H1 (cell line): Measurements from ENCODE around the gene SMIM13. TPM values are rescaled to one million over a fixed set of nuclear protein-coding genes. Genes with fewer than 3 reads are reported as not detected.

Experiments
- CBX8 ChIP-seq: fragments of 300-800, 300-1000 bp; sonication (generic); IDR thresholded peaks from 2 replicates; pipeline ENCODE4 v1.7.1; 2016; ENCODE audit warnings: low read depth, low read length, borderline replicate concordance
- GABPA ChIP-seq: IDR thresholded peaks from 2 replicates; pipeline ENCODE4 v1.6.1; 2011; ENCODE audit warnings: mild to moderate bottlenecking, low read length, moderate library complexity, borderline replicate concordance; ENCODE audit not compliant: insufficient read depth
- RBBP5 ChIP-seq: IDR thresholded peaks from 2 replicates; pipeline ENCODE4 v1.7.1; 2012; ENCODE audit warnings: low read depth, mild to moderate bottlenecking, inconsistent platforms, low read length, moderate library complexity, borderline replicate concordance
- TAF1 ChIP-seq: IDR thresholded peaks from 2 replicates; pipeline ENCODE4 v1.6.1; 2011; ENCODE audit warnings: mild to moderate bottlenecking, low read depth, low read length
- polyA plus RNA-seq, 7 experiments: library from polyadenylated mRNA; depleted of rRNA in 3 of 7; stranded (reverse) in 5 of 7; unstranded in 2 of 7; fragments of >200 nt in 5 of 7; fragments of 200-250 nt in 2 of 7; gene quantifications; 1 replicate in 5 of 7; 2 replicates in 1 of 7; 4 replicates in 1 of 7; pipeline versions ENCODE4 v1.2.1 to v1.2.3, GENCODE V29; 2011 to 2013; ENCODE audit warnings: missing spikeins in 2 of 7, mixed read lengths in 2 of 7
- total RNA-seq: library from RNA; stranded (reverse); fragmentation: NEBNext Ultra II Directional; extraction: Animal tissue kit (Norgen Biotek cat#: 25700); gene quantifications from 2 replicates; pipeline ENCODE4 v1.2.1, GENCODE V29; 2021
- TF ChIP-seq, protein P1 (sequence below): IDR thresholded peaks from 2 replicates; pipeline ENCODE4 v1.6.1; 2012; ENCODE audit warnings: inconsistent platforms

Gene SMIM13
- total and polyA plus RNA-seq, 2 of the 8 experiments (the other 6 are each of a cell fraction or from before 2014, with no cell fraction given), result 1.7 to 10.6 TPM

DNA sequence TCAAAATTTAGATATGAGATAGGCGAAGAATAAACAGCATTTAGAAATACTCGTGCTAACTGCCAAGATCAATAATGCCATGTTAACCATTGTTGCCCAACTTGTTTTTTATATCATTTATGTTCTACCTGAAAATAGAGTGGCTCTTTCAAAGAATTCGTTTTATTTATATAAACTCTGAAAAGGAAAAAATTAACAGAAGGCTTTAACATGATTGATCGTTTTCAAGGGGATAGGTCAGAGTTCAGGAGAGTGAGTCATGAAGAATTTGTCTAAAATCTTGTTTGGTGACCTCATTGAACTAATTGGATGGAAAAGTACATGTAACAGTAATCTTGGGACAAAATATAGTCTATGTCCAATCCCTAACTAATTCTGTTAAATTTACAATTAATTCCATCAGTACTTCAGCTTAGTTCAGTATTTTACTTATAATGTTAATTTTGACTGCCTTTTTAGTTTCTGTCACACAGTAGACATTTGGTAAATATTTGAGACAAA, 38.5 kb upstream of the SMIM13 start (continued):
- TF ChIP-seq, protein P1, sequence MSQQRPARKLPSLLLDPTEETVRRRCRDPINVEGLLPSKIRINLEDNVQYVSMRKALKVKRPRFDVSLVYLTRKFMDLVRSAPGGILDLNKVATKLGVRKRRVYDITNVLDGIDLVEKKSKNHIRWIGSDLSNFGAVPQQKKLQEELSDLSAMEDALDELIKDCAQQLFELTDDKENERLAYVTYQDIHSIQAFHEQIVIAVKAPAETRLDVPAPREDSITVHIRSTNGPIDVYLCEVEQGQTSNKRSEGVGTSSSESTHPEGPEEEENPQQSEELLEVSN, result no peak
- no peak for TF ChIP-seq TAF1
- TF ChIP-seq RBBP5, result no peak
- no peak for TF ChIP-seq CBX8
- TF ChIP-seq GABPA, result no peak
